ENCODE results near the gene C12orf60.

Gene C12orf60

GRCh38 chr12:14802247-14802646 is 1.2 kb upstream of the C12orf60 start:
- H3K4me1 ChIP-seq (ENCODE audit: control insufficient read depth, insufficient read depth, low read length) = peaks cover 2% of the 10 kb centered on the region; the same call in 1 of the 2 replicates
- peaks cover 21 to 32% of the 10 kb centered on the region in 2 experiments; a peak in 2 of 3 replicates for H3K36me3 ChIP-seq (ENCODE audit: control insufficient read depth in 2 of 2, insufficient read depth in 1 of 2, low read length in 2 of 2)
- TF ChIP-seq BCL11B (tag by site-specific recombination; IDR thresholded peaks at IDR 0.05; ENCODE audit: low read depth) (no peak), ZSCAN5A (tag by site-specific recombination; IDR thresholded peaks at IDR 0.05) (no peak), ZNF366 (tag by site-specific recombination; conservative IDR thresholded peaks at IDR 0.05) (no peak), SP7 (tag by site-specific recombination; IDR thresholded peaks at IDR 0.05) (no peak), ZNF274 (IDR thresholded peaks at IDR 0.05; ENCODE audit: low read length) (no peak), ZNF274 (tag by site-specific recombination; IDR thresholded peaks at IDR 0.05; ENCODE audit: borderline replicate concordance) (no peak), ZNF76 (tag by site-specific recombination; IDR thresholded peaks at IDR 0.05; ENCODE audit: borderline replicate concordance, low read depth) (no peak), ZNF221 (tag by site-specific recombination; IDR thresholded peaks at IDR 0.05; ENCODE audit: borderline replicate concordance) (no peak), ZNF174 (tag by site-specific recombination; IDR thresholded peaks at IDR 0.05) (no peak), ZNF670 (tag by site-specific recombination; IDR thresholded peaks at IDR 0.05; ENCODE audit: low read depth) (no peak), ZBTB6 (tag by site-specific recombination; IDR thresholded peaks at IDR 0.05) (no peak), PRDM10 (tag by site-specific recombination; IDR thresholded peaks at IDR 0.05) (no peak), ZNF398 (tag by site-specific recombination; IDR thresholded peaks at IDR 0.05) (no peak), SALL2 (tag by site-specific recombination; IDR thresholded peaks at IDR 0.05; ENCODE audit: borderline replicate concordance) (no peak), REPIN1 (tag by site-specific recombination; IDR thresholded peaks at IDR 0.05; ENCODE audit: low read depth) (no peak), ZNF488 (tag by site-specific recombination; IDR thresholded peaks at IDR 0.05) (no peak), ZNF248 (tag by site-specific recombination; IDR thresholded peaks at IDR 0.05) (no peak), OSR2 (tag by site-specific recombination; IDR thresholded peaks at IDR 0.05) (no peak), ZNF114 (tag by site-specific recombination; IDR thresholded peaks at IDR 0.05) (no peak), ZNF394 (tag by site-specific recombination; IDR thresholded peaks at IDR 0.05; ENCODE audit: borderline replicate concordance) (no peak), SP3 (tag by site-specific recombination; IDR thresholded peaks at IDR 0.05) (no peak)
- peak overlapping the region; percentile 53 for H3K4me3 ChIP-seq (ENCODE audit: low read depth, low read length)
- ChIA-PET CTCF (interaction anchor here (0.6 to 1.7 kb wide), 4 partner anchors 23 to 45 kb away, joined by 3 to 8 read pairs (median 4); no protein-coding TSS in a partner anchor), POLR2A (interaction anchor here (2.5 to 3.0 kb wide), 2 partner anchors 28 to 32 kb away, joined by 18 to 32 read pairs; a partner anchor contains a TSS)
- H3K27ac ChIP-seq (ENCODE audit: extremely low read depth, low read depth, low read length) = no peak overlapping the region
- no peaks in the 10 kb centered on the region for H3K9me3 ChIP-seq (ENCODE audit: control insufficient read depth, insufficient read depth, low read depth, low read length)
